ENCODE results near the gene NLN. TPM values are rescaled to one million over a fixed set of nuclear protein-coding genes. Genes with fewer than 3 reads are reported as not detected.

Gene NLN
- polyA plus RNA-seq, 1 donor (not counting 4 experiments of a cell fraction or from before 2014, with no cell fraction given), result 26.1 TPM

DNA sequence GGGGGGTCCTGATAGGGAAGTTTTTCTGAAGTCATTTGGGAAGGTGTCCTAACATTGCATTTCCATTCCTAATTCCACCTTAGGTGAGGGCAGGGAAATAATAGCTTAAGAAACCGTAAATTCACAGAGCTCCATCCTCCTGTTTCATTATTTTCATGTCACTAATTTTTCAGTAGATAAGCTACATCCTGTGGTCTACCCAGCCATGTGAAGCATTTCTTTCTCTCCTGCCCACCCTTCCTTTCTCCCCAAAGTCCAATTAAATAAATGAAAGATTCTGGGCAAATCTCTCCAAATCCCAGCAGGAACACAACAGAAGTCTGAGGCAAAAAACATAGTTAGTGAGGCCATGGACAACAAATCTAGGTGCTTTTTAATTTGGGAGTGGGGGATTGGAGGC, 109.3 kb downstream of the NLN start:
- Histone ChIP-seq H3K27me3 (ENCODE audit: control insufficient read depth, extremely low read depth, insufficient read depth, low read length) (no peaks in the 10 kb centered on the region), H2AFZ (ENCODE audit: control insufficient read depth, low read length) (no peak overlapping the region), H3K4me1 (ENCODE audit: control insufficient read depth, extremely low read depth, insufficient read depth, low read length) (peaks cover 5% of the 10 kb centered on the region), H3K9ac (ENCODE audit: control insufficient read depth, extremely low read depth, insufficient read depth, low read length) (no peak overlapping the region), H3K9me3 (ENCODE audit: control insufficient read depth, low read depth, low read length) (no peaks in the 10 kb centered on the region), H3K36me3 (ENCODE audit: control insufficient read depth in 2 of 2, extremely low read depth in 1 of 2, insufficient read depth in 2 of 2, low read length in 2 of 2) (no peaks in the 10 kb centered on the region), H3K9me1 (ENCODE audit: control insufficient read depth, extremely low read depth, insufficient read depth, low read length) (no peaks in the 10 kb centered on the region), H3K79me2 (ENCODE audit: control insufficient read depth, insufficient read depth, low read length) (no peaks in the 10 kb centered on the region), H3K27ac (ENCODE audit: control insufficient read depth, insufficient read depth, low read length) (no peak overlapping the region), H3K4me2 (ENCODE audit: control insufficient read depth, extremely low read depth, insufficient read depth, low read depth, low read length) (no peak overlapping the region), H4K20me1 (ENCODE audit: control insufficient read depth, extremely low read depth, insufficient read depth, low read length) (no peaks in the 10 kb centered on the region), H3K4me3 (ENCODE audit: control insufficient read depth in 2 of 3, extremely low read depth in 1 of 3, insufficient read depth in 2 of 3, low read depth in 1 of 3, low read length in 3 of 3) (no peak overlapping the region)
- no peak for FAIRE-seq
- no peak for TF ChIP-seq EZH2 (IDR thresholded peaks at IDR 0.05; ENCODE audit: low read length)
- TF ChIP-seq, protein P1, sequence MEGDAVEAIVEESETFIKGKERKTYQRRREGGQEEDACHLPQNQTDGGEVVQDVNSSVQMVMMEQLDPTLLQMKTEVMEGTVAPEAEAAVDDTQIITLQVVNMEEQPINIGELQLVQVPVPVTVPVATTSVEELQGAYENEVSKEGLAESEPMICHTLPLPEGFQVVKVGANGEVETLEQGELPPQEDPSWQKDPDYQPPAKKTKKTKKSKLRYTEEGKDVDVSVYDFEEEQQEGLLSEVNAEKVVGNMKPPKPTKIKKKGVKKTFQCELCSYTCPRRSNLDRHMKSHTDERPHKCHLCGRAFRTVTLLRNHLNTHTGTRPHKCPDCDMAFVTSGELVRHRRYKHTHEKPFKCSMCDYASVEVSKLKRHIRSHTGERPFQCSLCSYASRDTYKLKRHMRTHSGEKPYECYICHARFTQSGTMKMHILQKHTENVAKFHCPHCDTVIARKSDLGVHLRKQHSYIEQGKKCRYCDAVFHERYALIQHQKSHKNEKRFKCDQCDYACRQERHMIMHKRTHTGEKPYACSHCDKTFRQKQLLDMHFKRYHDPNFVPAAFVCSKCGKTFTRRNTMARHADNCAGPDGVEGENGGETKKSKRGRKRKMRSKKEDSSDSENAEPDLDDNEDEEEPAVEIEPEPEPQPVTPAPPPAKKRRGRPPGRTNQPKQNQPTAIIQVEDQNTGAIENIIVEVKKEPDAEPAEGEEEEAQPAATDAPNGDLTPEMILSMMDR (optimal IDR thresholded peaks at IDR 0.05 in 1 of 3, IDR thresholded peaks at IDR 0.05 in 1 of 3, conservative IDR thresholded peaks at IDR 0.05 in 1 of 3; ENCODE audit: extremely low read depth in 1 of 3, insufficient read depth in 2 of 3, low read length in 3 of 3), result no peak
- no peak for DNase-seq (ENCODE audit: low read depth, low spot score)
- dilution Hi-C loops (cut with MboI; ENCODE audit: extremely low pct_ligation_motif_present, low sequenced_read_pairs), result no loop called here

DNA sequence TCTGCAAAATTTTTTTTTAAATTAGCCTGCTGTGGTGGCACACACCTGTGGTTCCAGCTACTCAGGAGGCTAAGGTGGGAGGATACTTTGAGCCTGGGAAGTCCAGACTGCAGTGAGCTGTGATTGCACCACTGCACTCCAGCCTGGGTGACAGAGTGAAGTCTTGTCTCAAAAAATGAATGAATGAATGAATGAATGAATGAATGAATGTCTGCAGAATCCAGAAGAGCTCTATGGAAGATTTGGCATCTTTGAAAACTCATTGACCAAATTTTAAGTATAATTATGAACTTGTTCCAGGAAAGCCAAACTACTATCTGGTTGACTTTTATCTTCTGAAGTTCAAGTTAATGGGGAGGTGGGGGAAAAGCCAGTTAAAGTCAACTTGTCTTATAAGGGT, 110.1 kb downstream of the NLN start:
- Histone ChIP-seq H2AFZ (ENCODE audit: control insufficient read depth, low read length) (no peak overlapping the region), H3K36me3 (ENCODE audit: control insufficient read depth in 2 of 2, extremely low read depth in 1 of 2, insufficient read depth in 2 of 2, low read length in 2 of 2) (no peaks in the 10 kb centered on the region), H3K9me1 (ENCODE audit: control insufficient read depth, extremely low read depth, insufficient read depth, low read length) (no peaks in the 10 kb centered on the region), H3K27me3 (ENCODE audit: control insufficient read depth, extremely low read depth, insufficient read depth, low read length) (no peaks in the 10 kb centered on the region), H3K79me2 (ENCODE audit: control insufficient read depth, insufficient read depth, low read length) (no peaks in the 10 kb centered on the region), H3K4me1 (ENCODE audit: control insufficient read depth, extremely low read depth, insufficient read depth, low read length) (peaks cover 9% of the 10 kb centered on the region), H3K9me3 (ENCODE audit: control insufficient read depth, low read depth, low read length) (no peaks in the 10 kb centered on the region), H3K9ac (ENCODE audit: control insufficient read depth, extremely low read depth, insufficient read depth, low read length) (no peak overlapping the region), H3K4me2 (ENCODE audit: control insufficient read depth, extremely low read depth, insufficient read depth, low read depth, low read length) (no peak overlapping the region), H3K4me3 (ENCODE audit: control insufficient read depth in 2 of 3, extremely low read depth in 1 of 3, insufficient read depth in 2 of 3, low read depth in 1 of 3, low read length in 3 of 3) (no peak overlapping the region), H3K27ac (ENCODE audit: control insufficient read depth, insufficient read depth, low read length) (no peak overlapping the region), H4K20me1 (ENCODE audit: control insufficient read depth, extremely low read depth, insufficient read depth, low read length) (no peaks in the 10 kb centered on the region)
- no peak for TF ChIP-seq EZH2 (IDR thresholded peaks at IDR 0.05; ENCODE audit: low read length)
- TF ChIP-seq, protein P1 (optimal IDR thresholded peaks at IDR 0.05 in 1 of 3, IDR thresholded peaks at IDR 0.05 in 1 of 3, conservative IDR thresholded peaks at IDR 0.05 in 1 of 3; ENCODE audit: extremely low read depth in 1 of 3, insufficient read depth in 2 of 3, low read length in 3 of 3), result no peak
- FAIRE-seq (no peak), DNase-seq (ENCODE audit: low read depth, low spot score) (no peak)
- dilution Hi-C loops (cut with MboI; ENCODE audit: extremely low pct_ligation_motif_present, low sequenced_read_pairs), result no loop called here
